ENCODE results near the gene ITPR1. TPM values are rescaled to one million over a fixed set of nuclear protein-coding genes. Genes with fewer than 3 reads are reported as not detected.

ITPR1 gene
- total and polyA plus RNA-seq, 2 experiments from 2014 or later, result 6.8 to 21.0 TPM

DNA sequence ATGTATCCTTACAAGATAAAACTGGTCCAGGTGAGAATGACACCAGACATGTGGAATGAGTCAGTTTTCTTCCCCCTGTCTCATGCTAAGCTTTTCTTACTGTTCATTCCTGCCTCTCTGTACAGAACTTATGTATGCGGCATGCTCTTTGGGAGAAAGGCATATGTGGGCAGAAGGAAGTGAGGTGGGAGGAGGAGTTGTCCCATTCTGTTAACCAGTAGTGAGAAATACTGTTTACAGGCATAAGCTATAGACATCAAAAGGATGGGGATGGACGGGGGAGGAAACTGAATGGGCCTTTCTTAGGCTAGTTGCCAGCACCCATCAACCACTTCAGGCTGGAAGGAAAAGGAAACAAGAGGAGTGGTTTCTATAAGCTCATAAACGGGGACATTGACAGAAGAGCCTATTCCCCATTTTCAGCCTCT, 342.5 kb downstream of the ITPR1 start:
- no peaks in the 10 kb centered on the region for H3K36me3 ChIP-seq (ENCODE audit: insufficient read depth)
- H2AFZ ChIP-seq, result no peak overlapping the region
- H3K9me3 Mint-ChIP-seq, result no peaks in the 10 kb centered on the region
- TF ChIP-seq EZH2 (IDR thresholded peaks at IDR 0.05; ENCODE audit: low read depth, unreplicated experiment), result no peak
- no peak for TF ChIP-seq POLR2AphosphoS5 (IDR thresholded peaks at IDR 0.05; ENCODE audit: low read depth)
- TF ChIP-seq, protein P1, sequence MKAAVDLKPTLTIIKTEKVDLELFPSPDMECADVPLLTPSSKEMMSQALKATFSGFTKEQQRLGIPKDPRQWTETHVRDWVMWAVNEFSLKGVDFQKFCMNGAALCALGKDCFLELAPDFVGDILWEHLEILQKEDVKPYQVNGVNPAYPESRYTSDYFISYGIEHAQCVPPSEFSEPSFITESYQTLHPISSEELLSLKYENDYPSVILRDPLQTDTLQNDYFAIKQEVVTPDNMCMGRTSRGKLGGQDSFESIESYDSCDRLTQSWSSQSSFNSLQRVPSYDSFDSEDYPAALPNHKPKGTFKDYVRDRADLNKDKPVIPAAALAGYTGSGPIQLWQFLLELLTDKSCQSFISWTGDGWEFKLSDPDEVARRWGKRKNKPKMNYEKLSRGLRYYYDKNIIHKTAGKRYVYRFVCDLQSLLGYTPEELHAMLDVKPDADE (IDR thresholded peaks at IDR 0.05), result no peak
- no peaks in the 10 kb centered on the region for H3K36me3 Mint-ChIP-seq (ENCODE audit: low read depth)
- ATAC-seq (no peak), DNase-seq (ENCODE audit: low spot score) (no peak)
- H3K4me1 ChIP-seq (ENCODE audit: insufficient read depth), result no peaks in the 10 kb centered on the region
- no peak overlapping the region for H3K4me3 Mint-ChIP-seq
- no peak overlapping the region for H3K4me2 ChIP-seq
- no peaks in the 10 kb centered on the region for H3K27me3 Mint-ChIP-seq (ENCODE audit: insufficient read depth, low read depth, poor library complexity)
- no peaks in the 10 kb centered on the region for H3F3A ChIP-seq (replicated peaks; ENCODE audit: low read depth)
- H3K27me3 ChIP-seq (ENCODE audit: insufficient read depth), result no peaks in the 10 kb centered on the region
- no peaks in the 10 kb centered on the region for H4K20me1 ChIP-seq (replicated peaks; ENCODE audit: insufficient read depth)
- H3K27ac ChIP-seq (ENCODE audit: low read depth), result no peak overlapping the region
- H3K27ac Mint-ChIP-seq, result no peak overlapping the region
- H3K79me2 ChIP-seq (replicated peaks; ENCODE audit: insufficient read depth), result no peaks in the 10 kb centered on the region
- H3K4me1 Mint-ChIP-seq, result peaks cover 11% of the 10 kb centered on the region
- no peaks in the 10 kb centered on the region for H3K9me2 ChIP-seq (ENCODE audit: insufficient read depth)
- no peak overlapping the region for H3K4me3 ChIP-seq

DNA sequence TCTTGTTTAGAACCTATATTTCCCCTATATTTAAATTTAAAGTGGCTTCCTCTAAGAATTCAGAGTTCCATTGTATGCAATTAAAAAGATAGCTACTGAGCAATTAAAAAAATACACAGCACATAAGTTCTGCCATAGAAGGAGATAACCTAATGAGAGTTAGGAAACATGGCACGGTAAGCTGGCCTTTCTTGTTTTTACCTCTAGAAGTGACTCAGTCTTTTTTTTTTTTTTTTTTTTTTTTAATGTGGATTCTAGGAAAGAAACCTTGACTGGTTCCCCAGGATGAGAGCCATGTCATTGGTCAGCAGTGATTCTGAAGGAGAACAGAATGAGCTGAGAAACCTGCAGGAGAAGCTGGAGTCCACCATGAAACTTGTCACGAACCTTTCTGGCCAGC, 343.4 kb downstream of the ITPR1 start:
- H3K27ac ChIP-seq (ENCODE audit: low read depth), result no peak overlapping the region
- H3K36me3 ChIP-seq (ENCODE audit: insufficient read depth), result no peaks in the 10 kb centered on the region
- TF ChIP-seq EZH2 (IDR thresholded peaks at IDR 0.05; ENCODE audit: low read depth, unreplicated experiment), result no peak
- no peak for TF ChIP-seq EZH2phosphoT487 (IDR thresholded peaks at IDR 0.05; ENCODE audit: unreplicated experiment)
- no peak for TF ChIP-seq ZNF114 (CRISPR knock-in tag; IDR thresholded peaks at IDR 0.05)
- TF ChIP-seq CREB1 (CRISPR knock-in tag; IDR thresholded peaks at IDR 0.05; ENCODE audit: low read depth), result no peak
- TF ChIP-seq, protein P2, sequence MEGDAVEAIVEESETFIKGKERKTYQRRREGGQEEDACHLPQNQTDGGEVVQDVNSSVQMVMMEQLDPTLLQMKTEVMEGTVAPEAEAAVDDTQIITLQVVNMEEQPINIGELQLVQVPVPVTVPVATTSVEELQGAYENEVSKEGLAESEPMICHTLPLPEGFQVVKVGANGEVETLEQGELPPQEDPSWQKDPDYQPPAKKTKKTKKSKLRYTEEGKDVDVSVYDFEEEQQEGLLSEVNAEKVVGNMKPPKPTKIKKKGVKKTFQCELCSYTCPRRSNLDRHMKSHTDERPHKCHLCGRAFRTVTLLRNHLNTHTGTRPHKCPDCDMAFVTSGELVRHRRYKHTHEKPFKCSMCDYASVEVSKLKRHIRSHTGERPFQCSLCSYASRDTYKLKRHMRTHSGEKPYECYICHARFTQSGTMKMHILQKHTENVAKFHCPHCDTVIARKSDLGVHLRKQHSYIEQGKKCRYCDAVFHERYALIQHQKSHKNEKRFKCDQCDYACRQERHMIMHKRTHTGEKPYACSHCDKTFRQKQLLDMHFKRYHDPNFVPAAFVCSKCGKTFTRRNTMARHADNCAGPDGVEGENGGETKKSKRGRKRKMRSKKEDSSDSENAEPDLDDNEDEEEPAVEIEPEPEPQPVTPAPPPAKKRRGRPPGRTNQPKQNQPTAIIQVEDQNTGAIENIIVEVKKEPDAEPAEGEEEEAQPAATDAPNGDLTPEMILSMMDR (conservative IDR thresholded peaks at IDR 0.05; ENCODE audit: low read depth in 2 of 2), result no peak
- no peak for TF ChIP-seq NANOG (IDR thresholded peaks at IDR 0.05; ENCODE audit: borderline replicate concordance)
- TF ChIP-seq, protein P1 (IDR thresholded peaks at IDR 0.05), result no peak
- no peak overlapping the region for H3K4me2 ChIP-seq
- H3F3A ChIP-seq (replicated peaks; ENCODE audit: low read depth), result no peaks in the 10 kb centered on the region
- H4K20me1 ChIP-seq (replicated peaks; ENCODE audit: insufficient read depth), result no peaks in the 10 kb centered on the region
- Mint-ChIP-seq H3K36me3 (ENCODE audit: low read depth) (no peaks in the 10 kb centered on the region), H3K9me3 (no peaks in the 10 kb centered on the region), H3K4me1 (peaks cover 10% of the 10 kb centered on the region; the same call in 2 of the 3 replicates), H3K4me3 (no peak overlapping the region), H3K27me3 (ENCODE audit: insufficient read depth, low read depth, poor library complexity) (no peaks in the 10 kb centered on the region), H3K27ac (no peak overlapping the region)
- peaks cover 8% of the 10 kb centered on the region; the same call in 1 of the 2 replicates for H3K4me1 ChIP-seq (ENCODE audit: insufficient read depth)
- DNase-seq (ENCODE audit: low spot score) (no peak), ATAC-seq (no peak)
- H3K9me2 ChIP-seq (ENCODE audit: insufficient read depth), result no peaks in the 10 kb centered on the region
- no peak overlapping the region for H3K4me3 ChIP-seq
- no peaks in the 10 kb centered on the region for H3K79me2 ChIP-seq (replicated peaks; ENCODE audit: insufficient read depth)
- H3K27me3 ChIP-seq (ENCODE audit: insufficient read depth), result no peaks in the 10 kb centered on the region
- H2AFZ ChIP-seq, result no peak overlapping the region

Data from GM23338 (cell line).